GM13977 (cell line): Measurements from ENCODE around the gene ALG2.

Experiments used
- DNase-seq: peaks from one replicate; pipeline ENCODE4 v3.0.0; 2012; ENCODE audit warnings: low spot score
- in situ Hi-C: fragments of 300-500 bp; cut with MboI; formaldehyde crosslinking; loops from one replicate; pipeline ENCODE4 v1.12.0; 2022; ENCODE audit warnings: low sequenced_read_pairs, low pct_unique_long_range_greater_than_20kb, mixed read lengths, inconsistent platforms; ENCODE audit not compliant: unreplicated experiment
- TF ChIP-seq, protein P1 (sequence below): IDR thresholded peaks from 2 replicates; pipeline ENCODE4 v1.5.1; 2012; ENCODE audit warnings: mild to moderate bottlenecking, control low read depth; ENCODE audit not compliant: insufficient read depth; ENCODE audit errors: extremely low read depth, missing control alignments

ALG2 gene

DNA sequence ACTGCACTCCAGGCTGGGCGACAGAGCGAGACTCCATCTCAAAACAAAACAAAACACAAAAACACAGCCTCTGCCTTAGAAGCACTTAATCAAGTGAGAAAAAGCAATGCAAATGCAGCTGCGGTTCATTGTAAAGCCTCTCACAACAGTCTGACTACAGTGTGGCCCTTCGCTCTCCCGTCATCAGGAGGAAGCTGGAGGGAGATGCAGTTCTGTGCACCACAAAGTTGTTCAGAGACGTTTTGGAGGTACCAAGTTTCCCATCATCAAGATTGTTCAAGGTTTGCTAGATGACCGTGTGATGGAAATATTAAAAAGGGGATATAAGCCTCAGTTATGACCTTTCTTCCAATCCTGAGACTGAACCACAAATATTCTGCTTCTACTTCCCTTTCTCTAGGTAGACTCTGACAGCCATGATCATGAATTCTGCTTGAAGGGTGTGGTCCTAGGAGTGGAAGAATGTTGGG, 41.2 kb upstream of the ALG2 start:
- TF ChIP-seq, protein P1, sequence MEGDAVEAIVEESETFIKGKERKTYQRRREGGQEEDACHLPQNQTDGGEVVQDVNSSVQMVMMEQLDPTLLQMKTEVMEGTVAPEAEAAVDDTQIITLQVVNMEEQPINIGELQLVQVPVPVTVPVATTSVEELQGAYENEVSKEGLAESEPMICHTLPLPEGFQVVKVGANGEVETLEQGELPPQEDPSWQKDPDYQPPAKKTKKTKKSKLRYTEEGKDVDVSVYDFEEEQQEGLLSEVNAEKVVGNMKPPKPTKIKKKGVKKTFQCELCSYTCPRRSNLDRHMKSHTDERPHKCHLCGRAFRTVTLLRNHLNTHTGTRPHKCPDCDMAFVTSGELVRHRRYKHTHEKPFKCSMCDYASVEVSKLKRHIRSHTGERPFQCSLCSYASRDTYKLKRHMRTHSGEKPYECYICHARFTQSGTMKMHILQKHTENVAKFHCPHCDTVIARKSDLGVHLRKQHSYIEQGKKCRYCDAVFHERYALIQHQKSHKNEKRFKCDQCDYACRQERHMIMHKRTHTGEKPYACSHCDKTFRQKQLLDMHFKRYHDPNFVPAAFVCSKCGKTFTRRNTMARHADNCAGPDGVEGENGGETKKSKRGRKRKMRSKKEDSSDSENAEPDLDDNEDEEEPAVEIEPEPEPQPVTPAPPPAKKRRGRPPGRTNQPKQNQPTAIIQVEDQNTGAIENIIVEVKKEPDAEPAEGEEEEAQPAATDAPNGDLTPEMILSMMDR: no peak
- in situ Hi-C loops: no loop called here
- DNase-seq: peak; percentile 40

DNA sequence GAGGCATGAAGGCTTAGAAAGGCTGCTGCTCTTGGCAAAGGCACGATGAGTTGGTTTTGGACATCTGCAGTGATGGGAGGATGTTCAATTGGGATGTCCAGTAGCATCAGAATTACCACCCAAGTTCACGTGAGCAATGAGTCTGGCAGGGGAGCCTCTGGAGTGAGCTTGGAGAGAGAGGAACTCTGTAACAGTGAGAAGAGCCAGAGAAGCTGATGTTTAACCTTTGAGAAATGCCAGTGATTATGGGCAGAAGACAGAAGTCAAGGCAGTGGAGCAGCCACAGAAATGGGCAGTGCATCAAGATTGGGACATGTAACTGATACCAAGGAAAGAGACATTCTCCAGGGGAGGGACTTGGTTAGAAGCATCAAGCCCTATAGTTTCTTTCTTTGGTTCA, 40.2 kb upstream of the ALG2 start:
- in situ Hi-C loops: no loop called here
- TF ChIP-seq, protein P1: no peak
- no peak for DNase-seq

DNA sequence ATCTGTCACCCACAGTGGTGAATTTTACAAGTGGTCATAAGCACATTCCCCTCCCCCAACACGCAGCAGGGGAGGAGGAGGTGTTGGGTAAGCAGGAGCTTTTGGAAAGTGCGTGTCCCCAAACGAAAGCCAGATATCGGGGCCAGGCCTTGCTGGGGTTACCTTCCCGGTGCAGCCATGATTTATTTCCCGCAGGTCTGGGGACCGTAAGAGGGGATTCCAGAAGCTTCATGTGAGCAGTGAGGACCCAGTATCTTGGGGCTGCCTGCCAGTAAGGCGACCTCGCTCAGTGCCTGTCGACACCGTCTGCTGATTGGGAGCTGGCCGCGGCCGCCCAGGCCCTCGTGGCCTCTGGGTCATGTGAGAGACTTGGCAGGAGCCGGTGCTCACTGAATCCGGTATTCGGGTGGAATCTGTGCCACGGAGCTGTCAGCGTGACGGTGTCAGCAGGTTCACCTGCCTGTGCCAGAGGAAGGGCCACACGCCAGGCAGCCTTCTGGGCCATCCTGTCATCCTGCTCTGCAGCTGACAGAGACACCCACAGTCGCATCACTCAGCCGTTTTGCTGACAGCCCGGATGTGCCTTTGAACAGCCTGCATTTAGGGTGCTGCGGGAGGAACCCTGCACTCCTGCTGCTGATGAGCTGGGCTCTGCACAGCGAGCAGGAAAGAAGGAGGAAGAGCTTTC, 37.6 kb upstream of the ALG2 start:
- in situ Hi-C loops: no loop called here
- TF ChIP-seq, protein P1: no peak
- DNase-seq: no peak

DNA sequence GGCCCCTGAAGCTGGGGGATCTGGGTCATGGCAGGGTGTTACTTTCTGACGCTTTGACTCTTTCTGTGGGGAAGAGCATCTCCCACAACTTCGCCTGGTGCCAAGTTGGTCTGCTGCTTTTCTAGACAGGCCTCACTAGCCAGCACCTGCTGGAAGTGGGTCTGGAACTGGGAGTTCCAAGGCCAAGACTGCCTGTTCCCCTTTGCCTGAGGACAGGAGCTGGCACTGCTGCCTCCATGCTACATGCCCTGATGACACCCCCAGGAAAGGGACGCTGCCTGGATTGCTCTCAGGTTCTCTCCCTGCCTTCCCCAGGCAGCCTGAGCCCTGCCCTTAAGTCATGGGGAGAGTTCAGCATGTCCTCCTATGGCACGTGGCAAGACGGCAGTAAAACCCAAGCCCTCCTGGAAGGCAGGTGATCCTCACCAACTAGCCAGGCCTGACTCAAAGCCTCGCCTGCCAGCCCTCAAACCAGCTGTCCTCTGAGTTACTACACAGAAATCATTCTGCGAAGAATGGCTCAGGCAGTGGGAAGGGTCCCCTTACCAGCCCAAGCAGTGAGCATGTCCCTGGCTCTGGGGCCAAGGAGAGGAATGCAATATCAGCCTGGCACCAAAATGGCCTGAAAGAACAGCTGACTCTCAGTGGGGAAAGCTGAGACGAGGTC, 36.1 kb upstream of the ALG2 start:
- in situ Hi-C loops: no loop called here
- DNase-seq: no peak
- TF ChIP-seq, protein P1: no peak

DNA sequence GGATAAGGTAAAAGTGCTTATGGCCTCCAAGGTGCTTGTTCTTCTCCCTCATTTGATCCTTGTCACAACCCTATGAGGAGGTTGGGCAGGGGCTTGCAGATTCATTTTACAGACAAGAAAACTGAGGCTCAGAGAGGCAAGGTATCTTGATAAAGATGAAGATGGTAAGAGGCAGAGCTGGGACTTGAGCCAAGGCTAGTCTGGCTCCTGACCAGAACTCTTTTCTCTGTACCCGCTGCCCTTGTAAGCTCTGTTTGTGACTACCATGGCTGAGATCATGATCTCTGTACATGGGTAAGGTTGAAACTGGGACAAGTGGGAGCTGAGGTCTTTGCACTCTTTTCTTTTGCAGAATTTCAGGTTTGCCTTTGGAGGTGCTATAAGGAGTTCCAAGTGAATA, 33.9 kb upstream of the ALG2 start:
- DNase-seq: no peak
- in situ Hi-C loops: no loop called here
- TF ChIP-seq, protein P1: no peak

DNA sequence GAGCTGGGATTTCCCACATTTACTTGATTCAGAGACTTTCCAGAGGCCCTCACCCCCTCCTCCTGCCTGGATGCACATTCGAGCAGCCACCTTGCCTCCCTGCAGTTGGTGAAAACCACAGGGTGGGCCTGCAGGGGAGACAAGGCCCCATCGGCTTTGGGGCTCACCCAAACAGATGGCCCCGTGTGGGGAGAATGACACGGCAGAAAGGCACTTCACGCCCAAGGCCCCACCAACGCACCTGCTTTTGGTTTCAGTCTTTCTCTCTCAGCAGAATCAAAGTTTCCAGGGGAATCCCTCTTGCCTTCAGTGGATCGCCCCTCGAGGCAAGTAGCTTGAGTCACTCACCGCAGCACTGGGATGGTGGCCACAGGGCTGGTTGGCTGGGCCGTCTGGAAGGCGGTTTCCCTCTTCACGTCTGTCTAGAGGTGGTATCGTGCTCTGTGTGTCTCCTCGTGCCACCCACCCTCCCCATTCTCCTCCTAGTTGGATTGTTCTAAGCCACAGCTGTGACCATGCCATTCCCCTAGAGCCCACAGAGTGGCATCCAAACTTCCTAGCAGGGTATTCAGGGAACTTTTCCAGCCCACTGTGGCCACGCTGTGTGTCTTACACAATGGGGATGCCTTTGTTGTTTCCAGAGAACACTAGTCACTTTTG, 32.2 kb upstream of the ALG2 start:
- TF ChIP-seq, protein P1: peak; percentile 16
- peak; percentile 83 for DNase-seq
- in situ Hi-C loops: no loop called here
